B cell (primary cell): ENCODE measurements around the gene LRRC10.

ENCODE experiments used
- CTCF ChIP-seq: fragments of 200-600 bp; IDR thresholded peaks from one replicate; pipeline ENCODE4 v1.8.0; 2022; ENCODE audit warnings: antibody characterized with exemption, mild to moderate bottlenecking
- EZH2 ChIP-seq: IDR thresholded peaks from 2 replicates; pipeline ENCODE4 v1.6.1; 2012; ENCODE audit warnings: borderline replicate concordance, low read depth, mild to moderate bottlenecking, moderate library complexity, low read length; ENCODE audit not compliant: insufficient read depth, poor library complexity, severe bottlenecking

- TF ChIP-seq CTCF (no peak), EZH2 (no peak)
These were observed 41.5 kb downstream of the LRRC10 start for GRCh38 chr12:69569236-69569635.
